SKM-1 (cell line): ENCODE data around the gene IRX5.

Experiments
- DNase-seq: peaks from one replicate; lab custom pipeline; 2025; ENCODE audit not compliant: unreplicated experiment; lab: John Stamatoyannopoulos, UW

The IRX5 gene

DNA sequence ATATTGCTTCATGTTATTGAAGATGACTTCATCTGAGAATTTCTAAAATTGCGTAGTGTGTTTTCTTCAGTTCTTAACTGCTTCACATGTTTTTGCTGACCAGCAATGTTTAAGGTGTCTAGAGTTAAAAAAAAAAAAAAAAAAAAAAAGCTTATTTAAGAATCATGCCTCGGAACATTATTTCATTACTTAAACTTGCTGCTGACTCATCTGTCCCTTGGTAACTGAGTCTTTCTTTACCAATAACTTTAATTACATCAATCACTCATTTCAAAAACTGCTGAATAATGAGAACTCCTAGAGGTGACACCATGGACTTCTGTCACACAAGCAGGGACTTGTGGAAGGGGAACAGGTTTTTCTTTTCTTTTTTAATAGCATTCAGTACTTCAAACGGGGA, 16.2 kb downstream of the IRX5 start:
- no peak for DNase-seq

DNA sequence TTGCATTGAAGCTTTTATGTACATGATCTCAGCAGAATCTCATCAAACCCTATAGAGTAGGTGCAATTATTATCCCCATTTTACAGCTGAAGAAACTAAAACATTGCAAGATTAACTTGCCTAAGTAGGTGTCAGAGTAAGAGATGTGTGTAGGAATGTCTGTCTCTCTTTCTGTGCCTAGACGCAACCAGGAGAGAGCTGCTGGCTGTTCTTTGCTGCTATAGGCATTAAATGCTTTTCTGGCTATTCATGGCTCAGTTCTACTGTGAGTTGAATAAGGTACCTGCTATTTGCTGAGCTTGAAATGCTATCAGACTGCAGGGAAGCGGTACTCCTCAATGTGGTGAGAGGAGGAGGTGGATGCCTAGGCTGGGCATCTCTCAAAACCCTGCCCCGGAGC, 17.0 kb downstream of the IRX5 start:
- DNase-seq: no peak

DNA sequence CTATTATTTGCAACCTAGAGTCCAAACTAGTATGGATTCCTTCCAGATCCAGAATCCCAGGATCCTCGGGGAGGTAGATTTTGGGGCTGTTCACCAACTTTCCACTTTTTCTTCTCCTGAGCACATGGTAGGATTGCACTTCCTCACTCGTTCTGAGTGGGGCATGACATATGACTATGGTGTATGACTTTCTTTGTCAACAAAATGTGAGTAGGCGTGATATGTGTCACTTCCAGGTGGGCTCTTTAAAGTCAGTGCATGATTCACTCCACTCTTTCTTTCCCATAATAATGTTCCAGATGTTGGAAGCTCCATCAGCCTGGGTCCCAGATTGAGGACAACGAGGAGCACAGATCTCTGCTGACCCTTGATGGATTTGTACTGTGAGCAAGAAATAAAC, 21.5 kb downstream of the IRX5 start:
- no peak for DNase-seq

DNA sequence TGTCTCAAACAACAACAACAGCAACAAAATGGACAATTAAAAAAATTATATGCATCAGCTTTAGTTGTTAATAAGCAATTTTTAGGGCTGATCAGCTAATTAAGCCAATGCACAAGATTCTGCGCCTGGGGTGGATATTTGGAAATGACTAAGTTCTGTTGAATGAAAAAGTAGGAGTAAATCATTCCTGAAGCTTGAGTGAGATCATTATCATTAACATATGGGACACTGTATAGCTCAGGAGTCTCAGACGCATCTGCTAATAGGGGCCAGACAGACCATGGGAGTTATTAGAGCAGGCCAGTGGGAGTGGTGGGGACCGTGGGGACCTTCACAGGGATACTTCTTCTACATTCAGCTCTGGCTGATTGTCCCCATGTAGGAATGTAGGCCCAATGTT, 22.8 kb downstream of the IRX5 start:
- DNase-seq: no peak

DNA sequence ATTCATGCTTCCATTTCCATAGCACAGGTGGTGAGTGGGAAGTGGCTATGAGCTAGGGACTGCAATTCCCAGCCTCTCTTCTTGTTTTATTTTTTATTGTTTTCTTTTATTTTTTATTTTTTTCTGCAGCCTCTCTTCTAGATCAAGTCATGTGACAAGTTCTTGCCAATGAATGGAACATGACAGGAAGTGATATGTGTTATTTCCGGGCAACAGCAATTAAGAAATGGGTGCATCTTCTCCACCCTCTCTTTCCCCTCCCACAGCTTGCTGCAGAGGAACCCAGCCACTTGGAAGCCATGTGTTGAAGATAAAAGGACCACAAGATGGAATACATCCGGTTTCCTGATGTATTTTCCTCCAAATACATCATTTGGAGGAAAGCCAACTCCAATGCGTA, 23.6 kb downstream of the IRX5 start:
- DNase-seq: no peak

DNA sequence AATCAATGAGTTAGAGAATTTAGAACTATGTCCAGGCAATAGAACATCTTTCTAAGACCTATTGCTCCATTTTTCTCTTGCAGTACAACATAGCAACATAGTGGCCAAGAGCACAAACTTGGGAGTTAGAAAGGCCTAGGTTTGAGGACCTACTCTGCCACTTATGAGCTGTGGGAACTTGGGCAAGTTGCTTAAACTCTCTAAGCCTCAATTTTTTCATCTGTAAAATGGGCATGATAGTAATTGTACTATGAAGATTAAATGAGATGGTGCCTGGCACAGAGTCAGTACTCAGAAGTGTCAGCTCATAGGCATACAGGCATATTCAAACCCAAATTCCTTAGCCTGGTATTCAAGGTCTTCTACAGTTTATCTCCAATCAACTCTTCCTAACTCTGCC, 25.1 kb downstream of the IRX5 start:
- DNase-seq: no peak

DNA sequence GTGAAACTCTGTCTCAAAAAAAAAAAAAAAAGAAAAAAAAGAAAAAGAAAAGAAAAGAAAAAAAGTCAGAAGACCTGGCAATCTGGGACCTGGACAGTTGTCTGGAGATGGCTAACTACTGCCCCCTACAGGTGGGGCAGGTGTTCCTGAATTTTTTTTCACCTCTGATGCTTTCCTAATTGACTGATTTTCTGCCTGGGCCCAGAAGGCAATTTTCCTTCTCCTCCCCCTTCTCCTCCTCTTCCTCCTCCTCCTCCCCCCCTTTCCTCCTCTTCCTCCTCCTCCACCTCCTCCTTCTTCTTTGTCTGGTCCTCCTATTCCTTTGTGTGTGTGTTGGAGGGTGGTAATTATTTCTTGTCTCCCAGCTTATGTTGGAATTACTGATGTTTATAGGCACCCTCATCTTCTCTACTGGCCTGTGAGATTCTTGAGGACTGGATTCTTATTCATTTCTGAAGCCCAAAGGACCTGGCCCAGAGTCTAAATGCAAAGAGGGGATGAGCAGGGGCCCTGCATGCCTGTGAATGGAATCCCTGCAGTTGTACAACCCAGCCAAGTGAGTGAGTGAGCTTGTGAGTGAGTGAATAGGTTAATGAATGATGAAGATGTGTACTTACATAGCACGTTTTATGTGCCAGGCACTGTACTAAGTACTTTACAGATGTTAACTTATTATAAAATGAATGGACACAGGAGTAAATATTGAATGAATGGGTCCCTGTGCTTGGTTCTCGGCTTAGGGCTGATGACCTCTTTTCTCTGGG, 26.9 kb downstream of the IRX5 start:
- peak; percentile 12 for DNase-seq

DNA sequence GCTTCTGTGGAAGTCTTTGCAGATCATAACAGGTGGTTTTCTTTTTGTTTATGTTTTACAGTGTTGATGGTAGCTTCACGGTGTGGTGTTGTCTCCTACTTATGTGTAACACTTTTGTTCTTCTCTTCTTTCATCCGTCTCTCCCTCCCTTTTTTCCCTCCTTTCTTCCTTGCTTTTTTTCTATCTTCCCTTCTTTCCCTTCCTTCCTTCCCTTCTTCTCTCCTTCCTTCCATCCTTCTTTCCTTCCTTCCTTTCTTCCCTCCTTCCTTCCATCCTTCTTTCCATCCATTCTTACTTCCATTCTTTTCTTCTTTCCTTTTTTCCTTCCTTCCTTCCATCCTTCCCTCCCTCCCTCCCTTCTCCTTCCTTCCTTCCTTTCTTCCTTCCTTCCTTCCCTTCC, 31.4 kb downstream of the IRX5 start:
- DNase-seq: no peak

DNA sequence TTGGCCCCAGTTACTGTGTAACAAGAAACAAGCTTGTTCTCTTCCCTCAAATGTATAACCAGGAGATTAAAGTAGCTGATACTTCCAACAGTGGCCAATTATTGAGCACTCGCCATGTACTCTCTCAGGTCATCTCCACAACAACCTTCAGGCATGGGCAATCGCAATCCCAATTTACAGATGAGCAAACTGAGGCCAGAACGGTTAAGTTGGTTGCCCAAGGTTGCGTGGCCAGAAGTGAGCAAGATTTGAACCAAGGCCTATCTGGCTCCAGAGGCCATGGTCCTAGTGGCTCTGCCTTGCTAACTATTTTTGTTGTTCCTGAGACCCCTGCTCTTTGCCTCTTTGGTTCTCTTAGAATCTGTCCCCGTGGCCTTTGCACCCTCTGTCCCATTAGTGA, 33.6 kb downstream of the IRX5 start:
- DNase-seq: no peak

DNA sequence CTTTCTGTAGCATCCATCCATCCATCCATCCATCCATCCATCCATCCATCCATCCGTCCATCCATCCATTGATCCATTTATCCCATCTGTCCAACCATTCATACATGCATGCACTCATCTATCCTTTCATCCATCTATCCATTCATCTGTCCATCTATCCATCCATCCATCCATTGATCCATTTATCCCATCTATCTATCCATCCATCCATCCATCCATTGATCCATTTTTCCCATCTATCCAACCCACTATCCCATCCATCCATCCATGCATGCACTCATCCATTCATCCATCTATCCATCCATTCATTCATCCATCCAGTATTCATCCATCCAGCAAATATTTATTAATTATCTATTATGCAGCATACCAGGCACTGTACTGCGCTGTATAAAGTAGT, 34.8 kb downstream of the IRX5 start:
- DNase-seq: no peak

DNA sequence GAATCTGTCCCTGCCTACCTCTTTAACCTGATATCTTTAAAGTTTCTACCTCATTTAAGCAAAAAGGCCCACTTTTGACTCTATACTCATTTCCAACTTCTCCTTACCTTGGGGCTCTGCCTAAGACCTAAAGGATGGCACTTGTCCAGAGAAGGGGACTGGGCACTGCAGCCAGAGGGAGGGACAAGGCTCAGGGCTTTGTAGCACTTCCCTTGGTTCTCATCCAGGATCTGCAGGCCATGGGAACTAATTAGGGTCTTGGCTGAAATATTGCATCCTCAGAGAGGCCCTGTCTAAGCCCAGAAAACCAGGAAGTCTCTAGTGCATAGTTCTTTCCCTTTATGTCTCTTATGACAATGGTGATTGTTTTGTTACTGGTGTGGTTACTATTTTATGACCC, 37.3 kb downstream of the IRX5 start:
- no peak for DNase-seq

DNA sequence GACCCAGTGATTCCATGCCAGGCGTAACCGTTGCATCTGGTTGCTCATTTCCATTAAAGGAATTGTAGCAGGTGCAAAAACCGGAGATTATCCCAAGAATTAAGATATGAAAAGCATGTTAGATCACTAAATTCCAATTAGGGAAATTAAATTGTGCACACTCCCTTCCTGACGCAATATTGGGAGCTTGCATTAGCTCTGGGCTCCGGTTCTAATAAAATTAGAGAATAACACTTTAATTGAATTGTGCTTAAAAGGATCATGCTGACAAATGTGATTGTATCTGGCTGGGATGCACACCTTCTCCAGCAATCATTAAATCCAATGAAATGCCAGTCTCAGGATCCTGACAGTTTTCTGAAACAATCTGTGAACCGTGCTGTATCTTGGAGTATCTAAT, 38.1 kb downstream of the IRX5 start:
- no peak for DNase-seq

DNA sequence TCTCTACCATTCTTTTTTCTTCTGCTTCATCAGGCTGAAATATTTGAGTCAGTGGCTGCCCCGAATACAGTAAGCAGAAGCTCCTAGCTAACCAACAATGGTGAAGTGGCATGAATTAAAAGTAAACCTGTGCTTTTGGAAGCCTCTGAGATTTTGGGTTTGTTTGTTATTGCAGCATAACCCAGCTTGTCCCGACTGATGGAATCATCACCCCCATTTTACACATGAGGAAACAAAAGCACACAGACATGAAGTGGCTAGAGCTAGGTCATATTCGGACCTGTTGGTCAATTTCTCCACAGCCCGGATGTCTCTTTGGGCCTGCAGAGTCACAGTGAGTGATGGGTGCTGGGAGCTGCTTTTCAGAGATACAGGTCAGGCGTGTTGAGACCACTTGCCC, 39.4 kb downstream of the IRX5 start:
- no peak for DNase-seq

DNA sequence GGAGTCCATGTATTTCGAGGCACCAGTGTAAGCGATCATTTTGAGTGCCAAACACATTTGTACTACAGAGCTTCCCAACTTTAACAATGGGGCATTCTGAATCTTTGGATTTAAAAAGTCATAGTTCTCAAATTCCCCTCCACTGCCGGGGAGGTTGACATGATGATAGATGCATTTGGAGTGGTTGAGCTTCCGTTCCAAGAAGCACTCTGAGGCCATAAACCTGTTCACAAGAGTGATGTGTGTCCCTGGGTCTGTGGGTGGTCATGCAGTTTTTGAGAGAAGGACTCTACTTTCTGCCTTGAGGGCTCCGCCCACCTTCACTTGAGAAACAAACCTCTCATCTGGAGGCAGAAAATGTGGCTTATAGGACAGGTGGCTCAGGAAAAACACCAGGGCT, 43.7 kb downstream of the IRX5 start:
- DNase-seq: no peak

DNA sequence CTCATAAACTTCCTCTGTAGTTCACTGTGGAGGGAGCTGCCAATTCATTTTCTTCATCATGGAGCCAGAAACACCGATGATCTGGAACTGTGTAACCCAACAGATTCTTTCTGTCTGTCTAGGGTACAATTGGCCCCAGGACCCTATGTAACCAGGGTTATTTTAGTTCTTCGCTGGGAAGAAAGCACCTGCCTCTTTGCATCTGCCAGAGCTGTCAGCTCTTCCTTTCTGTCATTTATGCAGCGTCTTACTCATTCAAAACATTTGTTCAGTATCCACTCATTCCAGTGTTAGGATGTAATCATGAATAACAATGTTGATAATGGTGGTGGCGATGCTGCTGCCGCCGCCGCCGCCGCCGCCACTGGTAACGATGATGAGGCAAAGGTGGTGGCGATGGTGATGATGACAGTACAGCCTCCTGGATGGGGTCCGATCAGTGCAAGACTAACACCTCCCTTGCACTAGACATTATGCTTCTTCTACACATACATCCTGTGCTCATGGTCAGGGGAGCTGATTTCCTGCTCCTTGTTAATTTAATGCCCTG, 46.1 kb downstream of the IRX5 start:
- no peak for DNase-seq

DNA sequence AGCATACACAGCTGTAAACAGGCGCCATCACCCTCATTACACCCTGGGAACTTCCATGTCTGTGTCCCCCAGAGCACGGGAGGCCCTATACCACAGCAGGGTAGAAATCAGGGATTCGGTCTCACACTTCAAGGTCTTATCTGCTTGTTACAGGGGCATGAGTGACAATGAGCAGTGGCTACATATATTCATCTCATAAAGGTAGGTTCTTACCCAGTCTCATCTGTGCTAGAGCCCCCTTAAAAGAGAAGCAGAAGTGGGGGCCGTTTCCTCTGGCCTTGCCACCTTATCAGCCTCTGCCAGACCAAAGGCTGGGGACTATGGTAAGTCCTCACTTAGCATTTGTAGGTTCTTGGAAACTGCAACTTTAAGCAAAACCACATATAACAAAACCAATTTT, 46.5 kb downstream of the IRX5 start:
- no peak for DNase-seq

DNA sequence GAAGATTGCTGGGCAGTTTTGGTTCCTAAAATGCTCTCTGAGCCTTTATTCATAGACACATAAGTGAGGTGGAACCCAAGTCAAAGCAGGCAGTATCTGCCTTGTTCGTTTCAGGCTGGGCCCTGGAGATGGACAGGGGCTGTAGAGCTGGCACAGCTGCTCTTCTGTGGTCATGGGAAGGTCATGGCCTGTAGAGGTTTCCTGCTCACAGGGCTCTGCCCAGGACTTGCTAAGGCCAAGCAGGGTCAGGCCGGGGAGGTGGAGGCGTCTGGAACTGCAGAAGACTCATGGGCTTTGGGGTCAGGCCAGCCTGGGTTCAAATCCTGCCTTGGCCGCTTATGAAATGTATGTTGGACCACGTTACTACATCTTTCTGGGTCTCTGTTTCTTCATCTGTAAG, 50.2 kb downstream of the IRX5 start:
- DNase-seq: no peak
